GM19452 (cell line): ENCODE data around the gene GSTA3.
"Not testable (repeated sequence)": the region's sequence is repeated elsewhere in the genome, so short reads cannot be mapped to it uniquely, and the experiment has no call there.

ENCODE experiments used
- ATAC-seq: cut with Tn5 transposase; IDR thresholded peaks from one replicate; pipeline ENCODE4 v1.9.1; 2021; ENCODE audit not compliant: unreplicated experiment

The GSTA3 gene

DNA sequence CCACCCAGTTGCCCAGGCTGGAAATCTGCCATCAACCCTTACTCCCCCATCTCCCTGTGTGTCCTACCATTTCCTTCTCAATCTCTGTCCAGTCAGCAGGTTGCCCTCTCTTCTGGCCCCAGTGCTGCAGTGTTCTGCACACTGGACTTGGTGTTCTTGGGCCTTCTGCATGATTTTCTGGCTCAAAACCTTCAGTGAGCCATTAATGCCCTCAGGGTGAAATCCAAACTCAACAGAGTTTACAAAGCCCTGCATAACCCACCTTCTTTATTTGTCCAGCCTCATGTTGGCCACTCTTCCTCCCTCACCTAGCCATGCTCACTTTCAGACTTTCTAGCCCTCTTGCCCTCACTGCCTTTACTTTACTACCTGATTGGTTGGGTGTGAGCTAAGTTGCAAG is 5.0 kb upstream of the GSTA3 start:
- ATAC-seq: no peak

- ATAC-seq: no peak
Measured at GRCh38 chr6:52910091-52910490, 593 bp upstream of the GSTA3 start.

GRCh38 chr6:52909131-52909530 is 367 bp downstream of the GSTA3 start:
- no peak for ATAC-seq

DNA sequence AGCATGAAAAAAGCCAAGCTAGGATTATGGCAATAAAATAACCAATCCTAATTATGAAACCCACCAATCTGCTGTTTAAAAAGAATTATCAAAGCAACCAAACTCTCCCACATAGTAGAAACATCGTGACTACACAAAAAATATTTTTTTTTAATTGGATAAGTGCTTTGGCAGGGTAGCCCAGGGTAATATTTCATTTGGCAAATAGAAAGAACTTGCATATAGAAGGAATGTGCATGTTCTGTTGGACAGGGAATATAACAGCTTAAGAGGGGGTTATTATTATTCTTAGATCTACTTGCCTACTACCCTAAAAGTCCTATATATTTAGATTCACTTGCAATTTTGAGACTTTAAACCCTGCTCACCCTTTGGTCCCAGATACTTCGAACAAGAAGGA is 972 bp downstream of the GSTA3 start:
- ATAC-seq: no peak

DNA sequence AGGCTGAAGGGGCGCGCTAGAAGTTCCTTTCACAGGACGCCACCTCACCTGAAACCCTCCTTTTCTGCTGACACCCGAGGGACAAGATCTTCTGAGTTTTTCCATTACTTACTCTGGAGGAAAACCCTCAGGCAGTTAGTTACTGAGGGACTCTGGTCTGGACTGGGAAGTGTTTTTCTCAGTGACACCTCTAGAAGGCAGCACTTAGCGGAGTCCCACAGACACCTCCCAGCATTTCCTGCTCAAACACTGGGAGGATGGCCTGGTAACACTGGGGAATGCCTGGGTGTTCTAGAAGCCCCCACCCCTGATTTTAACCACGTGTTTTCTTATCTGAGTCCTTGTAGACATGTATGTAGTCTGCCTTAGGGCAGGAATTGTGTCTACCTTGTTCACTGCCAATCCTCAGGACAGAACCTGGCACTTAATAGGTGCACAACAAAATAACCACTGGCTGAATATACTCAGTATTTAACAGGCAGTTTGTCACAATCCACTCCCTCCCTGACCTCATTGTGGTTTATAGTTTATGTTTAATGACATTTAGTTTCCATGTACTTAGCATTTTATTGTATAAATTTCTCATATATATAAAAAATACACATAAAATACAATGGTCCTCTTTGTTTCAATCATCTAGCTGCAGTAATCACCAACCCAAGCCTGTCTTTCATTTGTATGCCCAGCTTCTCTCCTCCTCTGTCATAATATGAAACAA is 4.8 kb downstream of the GSTA3 start:
- no peak for ATAC-seq

- ATAC-seq: no peak
Measured at GRCh38 chr6:52900536-52900935, 9.0 kb downstream of the GSTA3 start.

DNA sequence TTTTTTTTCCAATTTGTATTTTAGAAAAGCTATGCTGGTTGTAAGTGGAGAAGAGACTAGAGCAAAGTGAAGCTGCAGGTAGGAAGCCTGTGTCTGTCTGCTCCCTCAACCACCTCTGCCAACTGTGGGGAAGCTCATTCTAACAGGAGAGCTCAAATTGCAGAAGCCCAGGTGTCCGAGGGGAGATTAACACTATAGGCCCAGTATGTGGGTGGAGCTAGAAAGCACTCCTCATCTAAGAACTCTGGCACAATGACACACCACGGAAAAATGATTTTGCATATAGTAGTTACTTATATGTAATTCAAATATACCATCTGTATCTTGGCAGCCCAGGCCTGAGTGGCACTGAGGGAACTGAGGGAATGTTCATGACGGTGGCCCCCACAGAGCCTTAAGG is 13.7 kb downstream of the GSTA3 start:
- not testable (repeated sequence) for ATAC-seq

- ATAC-seq: no peak
Measured at GRCh38 chr6:52894285-52894684, 15.2 kb downstream of the GSTA3 start.

GRCh38 chr6:52893803-52894202 is 15.7 kb downstream of the GSTA3 start:
- no peak for ATAC-seq

DNA sequence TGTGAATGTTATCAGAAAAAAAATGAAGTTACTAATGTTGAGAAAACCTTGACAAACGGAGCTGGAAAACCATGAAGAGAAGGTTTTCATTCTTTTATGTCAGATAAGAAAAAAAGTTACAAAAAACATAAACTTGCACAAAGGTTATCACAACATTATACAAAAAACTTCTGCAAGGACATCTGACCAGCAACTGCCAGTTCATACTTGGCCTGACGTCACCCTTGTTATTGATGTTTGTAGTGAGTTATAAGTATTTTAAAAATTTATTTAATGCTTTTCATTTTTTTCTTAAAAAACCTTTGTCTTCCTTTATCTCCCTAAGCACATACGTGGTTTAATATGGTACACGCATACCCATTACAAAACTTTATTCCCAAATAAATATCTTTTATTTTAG is 16.3 kb downstream of the GSTA3 start:
- no peak for ATAC-seq

- no peak for ATAC-seq
Measured at GRCh38 chr6:52890018-52890417, 19.5 kb downstream of the GSTA3 start.

- no peak for ATAC-seq
Measured at GRCh38 chr6:52887910-52888524, 21.5 kb downstream of the GSTA3 start.

DNA sequence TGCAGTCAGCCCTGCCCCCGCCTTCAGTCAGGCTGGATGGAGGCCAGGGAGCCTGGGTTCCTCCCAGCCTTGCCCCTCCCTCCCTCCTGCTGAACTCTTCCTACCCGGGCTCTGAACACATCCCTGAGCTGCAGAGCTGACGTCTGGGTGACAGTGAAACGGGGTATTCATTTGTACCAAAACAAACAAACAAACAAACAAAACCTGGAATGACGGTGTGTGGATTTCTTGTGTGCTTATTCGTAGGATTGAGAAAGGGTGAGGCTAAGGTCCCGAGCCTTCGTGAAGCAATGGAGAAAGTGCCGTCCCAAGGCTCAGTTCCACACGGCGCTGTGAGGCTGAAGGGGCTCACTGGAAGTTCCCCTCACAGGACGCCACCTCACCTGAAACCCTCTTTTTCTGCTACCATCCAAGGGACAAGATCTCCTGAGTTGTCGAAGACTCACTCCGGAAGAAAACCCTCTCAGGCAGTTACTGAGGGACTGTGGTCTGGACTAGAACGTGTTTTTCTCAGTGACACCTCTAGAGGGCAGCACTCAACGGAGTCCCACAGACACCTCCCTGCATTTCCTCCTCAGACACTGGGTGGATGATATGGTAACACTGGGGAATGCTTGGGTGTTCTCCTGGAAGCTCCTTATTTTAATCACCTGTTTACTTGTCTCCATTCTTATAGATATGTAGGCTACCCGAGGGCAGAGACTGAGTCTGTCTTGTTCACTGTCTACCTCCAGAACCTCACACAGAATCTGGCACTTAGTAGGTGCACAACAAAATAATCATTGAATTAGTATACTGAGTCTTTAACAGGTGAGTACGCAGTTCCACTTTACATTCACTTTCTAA is 27.3 kb downstream of the GSTA3 start:
- peak; percentile 99 for ATAC-seq

DNA sequence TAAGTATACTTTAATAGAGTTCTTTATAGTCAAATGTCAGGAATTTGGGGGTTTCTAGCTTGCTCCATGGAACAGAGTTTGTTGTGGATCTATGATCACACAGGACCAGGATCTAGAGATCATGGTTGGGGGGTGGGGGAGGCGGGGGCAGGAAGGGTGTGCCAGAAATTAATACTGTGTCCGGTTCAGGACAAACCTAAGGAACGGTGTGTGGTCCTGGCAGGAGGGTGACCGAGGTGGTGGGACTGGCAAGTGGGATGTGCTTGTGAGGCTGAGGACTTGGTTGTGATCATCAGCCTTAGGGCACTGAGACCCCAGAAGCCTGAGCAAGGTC is 27.9 kb downstream of the GSTA3 start:
- ATAC-seq: no peak

GRCh38 chr6:52877786-52878185 is 31.7 kb downstream of the GSTA3 start:
- ATAC-seq: no peak

- ATAC-seq: no peak
Measured at GRCh38 chr6:52877168-52877567, 32.3 kb downstream of the GSTA3 start.

- ATAC-seq: no peak
Measured at GRCh38 chr6:52876056-52876787, 33.3 kb downstream of the GSTA3 start.

DNA sequence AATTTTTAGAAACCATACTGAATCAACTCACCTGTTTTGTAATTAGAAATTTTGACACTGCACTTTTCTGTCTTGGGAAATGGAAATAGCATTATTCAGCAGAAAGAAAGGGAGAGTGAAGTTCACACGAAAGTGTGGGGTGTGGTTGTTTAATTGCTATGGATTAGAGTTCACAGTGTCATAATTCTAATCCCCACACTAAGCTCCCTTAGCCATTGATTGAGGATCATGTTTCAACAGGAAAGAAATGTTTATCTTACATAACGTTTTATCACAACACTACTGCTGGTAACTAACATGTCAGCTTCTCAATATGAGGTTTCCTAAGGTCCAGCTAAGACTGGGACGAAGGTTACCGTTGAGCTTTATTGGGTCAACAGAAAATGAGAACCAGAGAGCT is 37.5 kb downstream of the GSTA3 start:
- no peak for ATAC-seq

DNA sequence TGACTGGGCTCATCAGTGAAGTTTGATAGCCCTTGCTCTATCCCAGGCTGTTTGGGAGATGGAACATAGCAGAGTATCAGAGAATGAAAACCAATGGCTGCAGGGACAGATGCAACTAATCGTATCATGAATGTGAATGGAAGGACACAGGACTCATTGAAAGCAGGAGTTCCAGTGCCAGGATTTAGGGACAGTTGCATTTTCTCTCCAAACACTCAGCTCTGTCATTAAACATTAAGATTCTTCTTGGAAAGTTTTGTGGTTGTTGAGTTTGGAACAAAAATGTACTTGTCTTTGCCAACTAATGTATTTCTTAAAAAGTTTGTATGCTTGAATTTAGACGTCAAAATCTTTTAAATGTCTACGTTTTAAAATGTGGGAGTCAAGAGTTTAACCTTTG is 37.9 kb downstream of the GSTA3 start:
- ATAC-seq: no peak

GRCh38 chr6:52870335-52871091 is 39.0 kb downstream of the GSTA3 start:
- ATAC-seq: not testable (repeated sequence)

GRCh38 chr6:52868899-52869298 is 40.6 kb downstream of the GSTA3 start:
- ATAC-seq: not testable (repeated sequence)
